Osteocyte (in vitro differentiated cells): ENCODE measurements around the gene ABHD8. TPM values are rescaled to one million over a fixed set of nuclear protein-coding genes. Genes with fewer than 3 reads are reported as not detected.

ENCODE experiments used
- DNase-seq: peaks from one replicate; pipeline ENCODE4 v3.0.0; 2021; ENCODE audit warnings: mixed read lengths; ENCODE audit not compliant: unreplicated experiment; ENCODE audit errors: extremely low spot score
- H3K27ac Mint-ChIP-seq: one replicate; pipeline ENCODE4 v1.8.0; 2021; ENCODE audit warnings: mild to moderate bottlenecking, mixed read lengths; ENCODE audit not compliant: unreplicated experiment
- H3K27me3 Mint-ChIP-seq: one replicate; pipeline ENCODE4 v1.8.0; 2021; ENCODE audit warnings: mixed read lengths; ENCODE audit not compliant: unreplicated experiment
- H3K36me3 Mint-ChIP-seq: one replicate; pipeline ENCODE4 v1.8.0; 2021; ENCODE audit warnings: mixed read lengths; ENCODE audit not compliant: unreplicated experiment
- H3K4me1 Mint-ChIP-seq: one replicate; pipeline ENCODE4 v1.8.0; 2021; ENCODE audit warnings: mixed read lengths; ENCODE audit not compliant: unreplicated experiment
- H3K4me3 Mint-ChIP-seq: one replicate; pipeline ENCODE4 v1.8.0; 2021; ENCODE audit warnings: mild to moderate bottlenecking, moderate library complexity, mixed read lengths; ENCODE audit not compliant: unreplicated experiment
- H3K9me3 Mint-ChIP-seq: one replicate; pipeline ENCODE4 v1.8.0; 2021; ENCODE audit warnings: mixed read lengths; ENCODE audit not compliant: unreplicated experiment
- total RNA-seq: library from RNA; stranded (reverse); gene quantifications from 2 replicates; pipeline ENCODE4 v1.2.1, GENCODE V29; 2021
- TF ChIP-seq, protein P1 (sequence below): fragments of 200-600 bp; sonication (generic); IDR thresholded peaks from 2 replicates; pipeline ENCODE4 v1.5.0; 2021; ENCODE audit warnings: antibody characterized with exemption, mild to moderate bottlenecking, moderate library complexity

The ABHD8 gene
- total RNA-seq, 1 donor from 2014 or later: 5.0 TPM

DNA sequence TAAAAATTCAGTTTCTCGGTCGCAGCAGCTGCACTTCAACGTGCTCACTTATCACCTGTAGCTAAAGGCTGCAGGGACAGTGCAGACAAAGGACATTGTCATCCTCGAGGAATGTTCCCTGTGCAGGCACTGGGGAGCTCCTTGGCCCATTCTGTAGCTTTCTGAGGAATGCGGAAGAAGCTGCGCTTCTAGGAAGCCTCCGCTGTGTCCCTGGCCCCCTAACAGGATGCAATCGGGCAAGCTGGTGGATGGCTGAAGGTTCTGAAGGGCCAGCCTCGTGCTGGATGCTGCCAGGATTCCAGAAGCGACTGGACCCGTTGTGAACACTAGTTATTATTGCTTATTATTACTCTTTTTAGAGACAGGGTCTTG, 23.4 kb upstream of the ABHD8 start:
- no peak overlapping the region for H3K4me3 Mint-ChIP-seq

DNA sequence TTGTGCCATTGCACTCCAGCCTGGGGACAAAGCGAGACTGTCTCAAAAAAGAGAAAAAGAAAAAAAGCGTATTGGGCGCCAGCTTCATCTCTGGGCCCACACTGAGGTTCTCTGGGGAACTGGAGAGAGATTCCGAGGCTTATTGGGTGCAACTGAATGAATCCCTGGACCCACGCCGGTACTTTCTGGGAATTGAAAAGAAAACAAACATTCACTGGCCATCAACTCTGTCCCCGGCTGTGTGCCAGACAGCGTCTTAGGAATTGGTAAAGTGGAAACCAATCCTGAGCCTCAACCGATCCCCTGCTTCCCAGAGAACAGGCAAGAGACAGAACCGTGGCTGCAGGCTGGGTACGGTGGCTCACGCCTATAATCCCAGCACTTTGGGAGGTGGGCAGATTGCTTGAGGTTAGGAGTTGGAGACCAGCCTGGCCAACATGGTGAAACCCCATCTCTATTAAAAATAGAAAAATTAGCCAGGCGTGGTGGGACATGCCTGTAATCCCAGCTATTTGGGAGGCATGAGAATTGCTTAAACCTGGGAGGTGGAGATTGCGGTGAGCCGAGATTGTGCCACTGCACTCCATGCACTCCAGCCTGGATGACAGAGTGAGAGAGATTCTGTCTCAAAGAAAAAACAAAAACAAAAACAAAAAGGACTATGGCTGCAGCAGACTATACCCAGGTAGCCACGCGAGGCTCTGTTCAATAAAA, 22.8 kb upstream of the ABHD8 start:
- Mint-ChIP-seq H3K4me3 (no peak overlapping the region), H3K27me3 (no peaks in the 10 kb centered on the region), H3K36me3 (peaks cover 3% of the 10 kb centered on the region), H3K9me3 (no peaks in the 10 kb centered on the region), H3K4me1 (peaks cover 5% of the 10 kb centered on the region), H3K27ac (no peak overlapping the region)
- TF ChIP-seq, protein P1, sequence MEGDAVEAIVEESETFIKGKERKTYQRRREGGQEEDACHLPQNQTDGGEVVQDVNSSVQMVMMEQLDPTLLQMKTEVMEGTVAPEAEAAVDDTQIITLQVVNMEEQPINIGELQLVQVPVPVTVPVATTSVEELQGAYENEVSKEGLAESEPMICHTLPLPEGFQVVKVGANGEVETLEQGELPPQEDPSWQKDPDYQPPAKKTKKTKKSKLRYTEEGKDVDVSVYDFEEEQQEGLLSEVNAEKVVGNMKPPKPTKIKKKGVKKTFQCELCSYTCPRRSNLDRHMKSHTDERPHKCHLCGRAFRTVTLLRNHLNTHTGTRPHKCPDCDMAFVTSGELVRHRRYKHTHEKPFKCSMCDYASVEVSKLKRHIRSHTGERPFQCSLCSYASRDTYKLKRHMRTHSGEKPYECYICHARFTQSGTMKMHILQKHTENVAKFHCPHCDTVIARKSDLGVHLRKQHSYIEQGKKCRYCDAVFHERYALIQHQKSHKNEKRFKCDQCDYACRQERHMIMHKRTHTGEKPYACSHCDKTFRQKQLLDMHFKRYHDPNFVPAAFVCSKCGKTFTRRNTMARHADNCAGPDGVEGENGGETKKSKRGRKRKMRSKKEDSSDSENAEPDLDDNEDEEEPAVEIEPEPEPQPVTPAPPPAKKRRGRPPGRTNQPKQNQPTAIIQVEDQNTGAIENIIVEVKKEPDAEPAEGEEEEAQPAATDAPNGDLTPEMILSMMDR: no peak
- DNase-seq: no peak

More for the DNA sequence above, 23.4 kb upstream of the ABHD8 start:
- peaks cover 5% of the 10 kb centered on the region for H3K4me1 Mint-ChIP-seq
- H3K36me3 Mint-ChIP-seq: peaks cover 3% of the 10 kb centered on the region
- no peak for DNase-seq
- TF ChIP-seq, protein P1: no peak
- no peaks in the 10 kb centered on the region for H3K9me3 Mint-ChIP-seq
- no peak overlapping the region for H3K27ac Mint-ChIP-seq
- no peaks in the 10 kb centered on the region for H3K27me3 Mint-ChIP-seq

DNA sequence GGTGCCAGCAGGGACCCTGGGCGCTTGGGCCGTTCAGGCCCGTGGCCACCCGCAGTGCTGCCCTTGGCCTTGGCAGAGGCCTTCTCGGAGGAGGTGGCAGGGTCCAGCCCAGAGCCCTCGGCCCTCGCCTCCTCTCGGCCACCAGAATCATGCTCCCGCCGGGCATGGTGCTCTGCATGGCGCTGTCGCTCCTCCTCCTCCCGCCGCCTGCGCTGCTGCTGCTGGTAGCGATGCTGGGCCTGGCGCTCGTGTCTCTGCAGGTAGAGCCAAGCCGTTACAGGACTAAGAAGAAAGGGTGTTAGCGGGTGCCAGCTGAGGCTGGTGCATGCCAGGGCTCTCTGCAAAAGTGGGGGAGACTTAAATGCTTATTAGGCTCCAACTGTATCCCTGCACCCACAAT, 21.9 kb upstream of the ABHD8 start:
- Mint-ChIP-seq H3K9me3 (no peaks in the 10 kb centered on the region), H3K4me1 (peaks cover 5% of the 10 kb centered on the region), H3K4me3 (no peak overlapping the region), H3K27ac (no peak overlapping the region), H3K27me3 (no peaks in the 10 kb centered on the region), H3K36me3 (peaks cover 5% of the 10 kb centered on the region)
- TF ChIP-seq, protein P1: no peak
- DNase-seq: no peak

DNA sequence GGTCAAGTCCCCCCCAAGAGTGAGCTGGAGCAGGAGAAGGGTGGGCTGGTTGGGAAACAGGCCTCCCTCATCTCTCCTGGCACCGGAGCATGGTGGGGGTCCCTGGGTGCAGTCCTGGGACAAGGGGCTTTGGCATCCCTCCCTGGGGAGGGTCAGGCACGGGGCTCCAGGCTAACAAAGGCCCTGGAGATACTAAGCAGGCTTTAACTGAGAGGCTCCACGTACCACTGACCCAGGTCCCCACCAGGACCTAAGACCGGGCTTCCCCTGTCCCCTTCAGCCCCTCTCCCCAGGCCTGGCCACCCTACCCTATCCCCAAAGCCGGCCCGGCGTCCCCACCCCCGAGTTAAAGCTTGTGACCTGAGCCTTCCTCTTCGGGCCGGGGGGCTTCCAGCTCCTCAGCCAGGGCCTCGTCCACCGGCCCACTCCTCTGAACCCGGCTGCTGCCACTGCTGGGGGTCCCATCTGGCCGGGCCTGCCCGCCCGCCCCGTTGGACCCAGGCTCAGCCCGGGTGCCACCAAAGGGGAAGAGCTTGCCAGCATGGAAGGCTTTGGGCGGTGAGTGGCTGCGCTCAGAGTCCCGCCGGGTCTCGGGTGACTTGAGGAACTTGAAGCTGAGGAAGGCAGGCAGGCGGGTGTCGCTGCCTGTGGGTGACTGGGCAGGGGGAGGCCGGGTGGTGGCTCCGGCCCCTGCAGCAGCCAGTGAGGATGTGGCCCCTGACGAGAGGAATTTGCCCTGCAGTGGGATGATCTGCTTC, 21.3 kb upstream of the ABHD8 start:
- Mint-ChIP-seq H3K27ac (no peak overlapping the region), H3K4me1 (peaks cover 5% of the 10 kb centered on the region), H3K9me3 (no peaks in the 10 kb centered on the region), H3K27me3 (no peaks in the 10 kb centered on the region), H3K4me3 (no peak overlapping the region), H3K36me3 (peaks cover 8% of the 10 kb centered on the region)
- TF ChIP-seq, protein P1: no peak
- no peak for DNase-seq

DNA sequence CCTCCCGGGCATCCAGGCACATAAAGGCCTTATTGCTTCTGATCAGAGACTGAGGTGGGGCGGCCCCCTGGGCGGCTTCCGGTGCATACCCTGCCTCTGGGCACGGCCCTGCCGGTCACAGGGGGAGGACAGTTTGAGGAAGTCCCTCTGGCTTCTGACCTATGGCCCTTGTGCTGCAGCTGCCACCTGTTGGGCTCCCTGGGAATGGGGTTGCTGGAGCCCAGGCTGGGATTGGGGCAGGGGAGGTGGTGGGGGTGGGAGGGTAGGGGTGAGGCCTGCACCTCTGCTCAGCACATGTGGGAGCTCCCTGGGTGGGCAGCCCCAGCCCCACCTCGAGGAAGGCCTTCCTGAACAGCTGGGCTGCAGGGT, 20.7 kb upstream of the ABHD8 start:
- no peak overlapping the region for H3K27ac Mint-ChIP-seq
- DNase-seq: no peak
- H3K9me3 Mint-ChIP-seq: no peaks in the 10 kb centered on the region
- peaks cover 5% of the 10 kb centered on the region for H3K4me1 Mint-ChIP-seq
- no peak overlapping the region for H3K4me3 Mint-ChIP-seq
- TF ChIP-seq, protein P1: no peak
- no peaks in the 10 kb centered on the region for H3K27me3 Mint-ChIP-seq
- peaks cover 8% of the 10 kb centered on the region for H3K36me3 Mint-ChIP-seq
